CD14-positive monocyte (primary cell): ENCODE results near the gene XPNPEP3. TPM values are rescaled to one million over a fixed set of nuclear protein-coding genes. Genes with fewer than 3 reads are reported as not detected.

Experiments
- DNase-seq, 3 donors: peaks; one replicate each; pipeline ENCODE4 v3.0.0-alpha.2; 2011 to 2022
- H2AFZ ChIP-seq: 2 replicates; pipeline ENCODE4 v1.6.0; 2012; ENCODE audit warnings: mild to moderate bottlenecking, low read depth, low read length, inconsistent platforms; ENCODE audit not compliant: insufficient read depth, poor library complexity, severe bottlenecking
- H3K27ac ChIP-seq, 2 donors: 1 replicate in 1 of 2; 2 replicates in 1 of 2; pipeline ENCODE4 v1.5.1; 2012 to 2013; ENCODE audit warnings: low read length in 2 of 2, control low read depth in 1 of 2, inconsistent platforms in 1 of 2, low read depth in 1 of 2, mild to moderate bottlenecking in 1 of 2
- H3K27me3 ChIP-seq, 2 donors: one replicate each; pipeline versions ENCODE4 v1.6.0 to v1.6.1; 2011 to 2013; ENCODE audit warnings: low read length in 2 of 2; ENCODE audit not compliant: control insufficient read depth in 2 of 2, insufficient read depth in 2 of 2
- H3K36me3 ChIP-seq, 2 donors: replicated peaks in 1 of 2; 1 replicate in 1 of 2; 2 replicates in 1 of 2; pipeline versions ENCODE4 v1.5.1 to v1.6.1; 2012 to 2013; ENCODE audit warnings: low read length in 2 of 2, control low read depth in 1 of 2, inconsistent platforms in 1 of 2, mild to moderate bottlenecking in 1 of 2; ENCODE audit not compliant: insufficient read depth in 2 of 2, control insufficient read depth in 1 of 2
- H3K4me1 ChIP-seq, 2 donors: 1 replicate in 1 of 2; 2 replicates in 1 of 2; pipeline versions ENCODE4 v1.5.1 to v1.6.1; 2012 to 2013; ENCODE audit warnings: low read length in 2 of 2, control low read depth in 1 of 2, inconsistent platforms in 1 of 2, mild to moderate bottlenecking in 1 of 2, moderate library complexity in 1 of 2; ENCODE audit not compliant: insufficient read depth in 2 of 2, control insufficient read depth in 1 of 2
- H3K4me2 ChIP-seq: replicated peaks from 2 replicates; pipeline ENCODE3; 2012; ENCODE audit warnings: low read length, moderate library complexity, mild to moderate bottlenecking; ENCODE audit not compliant: poor library complexity, severe bottlenecking; ENCODE audit errors: extremely low read depth
- H3K4me3 ChIP-seq, 3 experiments: fragments of 200-600 bp in 1 of 3; sonication (generic) in 1 of 3; replicated peaks in 1 of 3; 1 replicate in 2 of 3; 2 replicates in 1 of 3; pipeline ENCODE4 v1.5.1; 2011 to 2013; ENCODE audit warnings: low read length in 3 of 3, mild to moderate bottlenecking in 3 of 3, control low read depth in 2 of 3, low read depth in 2 of 3, inconsistent platforms in 1 of 3, moderate library complexity in 1 of 3
- H3K79me2 ChIP-seq: 2 replicates; pipeline ENCODE4 v1.6.0; 2012; ENCODE audit warnings: mild to moderate bottlenecking, control low read depth, inconsistent platforms, low read length, moderate library complexity; ENCODE audit not compliant: insufficient read depth
- H3K9ac ChIP-seq: 2 replicates; pipeline ENCODE4 v1.6.0; 2017; ENCODE audit warnings: low read length, mild to moderate bottlenecking; ENCODE audit not compliant: insufficient read depth, poor library complexity, severe bottlenecking
- H3K9me3 ChIP-seq, 2 donors: replicated peaks in 1 of 2; 1 replicate in 1 of 2; 2 replicates in 1 of 2; pipeline versions ENCODE4 v1.5.1 to v1.6.1; 2012 to 2013; ENCODE audit warnings: low read length in 2 of 2, control low read depth in 1 of 2; ENCODE audit not compliant: control insufficient read depth in 1 of 2, insufficient read depth in 1 of 2
- H4K20me1 ChIP-seq: 2 replicates; pipeline ENCODE4 v1.6.0; 2012; ENCODE audit warnings: mild to moderate bottlenecking, low read length, control low read depth, moderate library complexity; ENCODE audit not compliant: insufficient read depth
- H3K27ac Mint-ChIP-seq, 7 donors: one replicate each; pipeline ENCODE4 v1.8.0; 2020; ENCODE audit warnings: mild to moderate bottlenecking in 7 of 7, mixed read lengths in 7 of 7, moderate library complexity in 6 of 7, inconsistent platforms in 2 of 7
- H3K27me3 Mint-ChIP-seq, 3 donors: one replicate each; pipeline ENCODE4 v1.8.0; 2021 to 2022; ENCODE audit warnings: low read depth in 3 of 3, mild to moderate bottlenecking in 3 of 3, mixed read lengths in 3 of 3, moderate library complexity in 3 of 3, inconsistent platforms in 1 of 3
- H3K36me3 Mint-ChIP-seq, 2 donors: one replicate each; pipeline ENCODE4 v1.8.0; 2020; ENCODE audit warnings: mixed read lengths in 2 of 2, inconsistent platforms in 1 of 2, mild to moderate bottlenecking in 1 of 2
- H3K4me1 Mint-ChIP-seq: one replicate; pipeline ENCODE4 v1.8.0; 2020; ENCODE audit warnings: mild to moderate bottlenecking, mixed read lengths
- H3K4me3 Mint-ChIP-seq, 2 donors: one replicate each; pipeline ENCODE4 v1.8.0; 2020; ENCODE audit warnings: mild to moderate bottlenecking in 2 of 2, mixed read lengths in 2 of 2, moderate library complexity in 1 of 2
- H3K9me3 Mint-ChIP-seq, 7 donors: one replicate each; pipeline ENCODE4 v1.8.0; 2020 to 2022; ENCODE audit warnings: mixed read lengths in 7 of 7, mild to moderate bottlenecking in 6 of 7, moderate library complexity in 6 of 7, inconsistent platforms in 2 of 7
- CTCF ChIP-seq: fragments of 200-600 bp; IDR thresholded peaks from one replicate; pipeline ENCODE4 v1.8.0; 2022; ENCODE audit warnings: antibody characterized with exemption, mild to moderate bottlenecking
- WGBS: methylation state at CpG from one replicate; pipeline ENCODE4 v1.1.5; 2013; ENCODE audit warnings: missing lambda C conversion rate; ENCODE audit not compliant: insufficient coverage; 5-methylcytosine and 5-hydroxymethylcytosine counted together
- intact Hi-C, 2 donors: fragments of 100-400 bp; cut with micrococcal nuclease; formaldehyde crosslinking; loops; one replicate each; pipeline versions ENCODE4 v1.15.0 to v1.15.1; 2023
- polyA minus RNA-seq: library from RNA; depleted of rRNA, polyadenylated mRNA; stranded (reverse); fragments of >200 nt; gene quantifications from 2 replicates; pipeline ENCODE4 v1.2.3, GENCODE V29; 2012
- polyA plus RNA-seq, 3 donors: library from polyadenylated mRNA; depleted of rRNA in 1 of 3; unstranded in 2 of 3; stranded (reverse) in 1 of 3; fragments of 300-500 nt in 2 of 3; fragments of >200 nt in 1 of 3; fragmentation: Illumina TruSeq in 2 of 3; gene quantifications; 1 replicate in 2 of 3; 2 replicates in 1 of 3; pipeline ENCODE4 v1.2.3, GENCODE V29; 2012 to 2021
- total RNA-seq, 12 experiments: library from RNA in 1 of 12; stranded (reverse) in 1 of 12; fragments of 120-200 nt in 1 of 12; gene quantifications; one replicate each; pipeline ENCODE4 v1.2.4 and lab custom pipeline; 2013 to 2026; ENCODE audit warnings: mixed read lengths in 6 of 12, inconsistent platforms in 1 of 12

Gene XPNPEP3
- 6.4 TPM for total RNA-seq (2013)
- polyA plus RNA-seq (1 to 10 TPM; 3.6 to 9.4 (median 7.3) TPM), polyA minus RNA-seq (4.2 and 12.5 TPM in 2 replicates), total RNA-seq (lab: John Stamatoyannopoulos, UW) (2.3 to 17.3 (median 7.2) reads per million in 11 experiments)

GRCh38 chr22:40856513-40857308 is at the start of gene XPNPEP3, which contains the start of gene ST13:
Gene XPNPEP3 (plus strand): TSS chr22:40857148. CDS start chr22:40857182, 34 bp downstream.
Gene ST13 (minus strand): TSS chr22:40856639. CDS start chr22:40856540, 99 bp downstream.
- peak; percentile 92 to 96 (median 94) for DNase-seq
- H3K4me1 ChIP-seq, result peaks cover 18 to 28% of the 10 kb centered on the region in 2 donors
- Mint-ChIP-seq H3K9me3 (no peaks in the 10 kb centered on the region), H3K36me3 (peaks cover 3 to 11% of the 10 kb centered on the region in 2 donors), H3K27ac (peak within 1 kb of the TSS; percentile 100), H3K27me3 (no peaks in the 10 kb centered on the region), H3K4me1 (peaks cover 22% of the 10 kb centered on the region), H3K4me3 (peak within 1 kb of the TSS; percentile 97 to 99)
- H3K4me3 ChIP-seq, result peak within 1 kb of the TSS; percentile 87 to 98 (median 89)
- intact Hi-C loops, result loop anchor here (5.0 kb wide), 2 partner anchors 39 to 431 kb away; partner anchors contain the start of genes SLC25A17 (in 2 of the 2) and RANGAP1 (in 1 of the 2)
- no peaks in the 10 kb centered on the region for H3K27me3 ChIP-seq
- peaks cover 79% of the 10 kb centered on the region for H3K79me2 ChIP-seq
- under 1% methylated on average over 63 of the region's 63 CpGs for WGBS
- H3K36me3 ChIP-seq, result peaks cover 4 to 9% of the 10 kb centered on the region in 2 donors
- peak within 1 kb of the TSS; percentile 95 for H2AFZ ChIP-seq
- H3K9me3 ChIP-seq, result no peaks in the 10 kb centered on the region
- H3K9ac ChIP-seq, result peak within 1 kb of the TSS; percentile 94
- H3K4me2 ChIP-seq, result peak within 1 kb of the TSS; percentile 99
- no peak for TF ChIP-seq CTCF
- peak within 1 kb of the TSS; percentile 95 to 97 for H3K27ac ChIP-seq
- H4K20me1 ChIP-seq, result peaks cover 6% of the 10 kb centered on the region

- no peaks in the 10 kb centered on the region for H3K27me3 ChIP-seq
- no peak overlapping the region for H3K27ac Mint-ChIP-seq
- H3K27me3 Mint-ChIP-seq, result peaks cover 0 to 2% (median 2%) of the 10 kb centered on the region in 3 donors
- no peaks in the 10 kb centered on the region for H4K20me1 ChIP-seq
- peaks cover 5 to 11% of the 10 kb centered on the region in 2 donors for H3K36me3 Mint-ChIP-seq
- no peak for DNase-seq
- peaks cover 0 to 3% (median 0%) of the 10 kb centered on the region in 7 donors for H3K9me3 Mint-ChIP-seq
- no peak overlapping the region for H3K4me3 ChIP-seq
- intact Hi-C loops, result no loop called here
- H3K27ac ChIP-seq, result no peak overlapping the region
- no peaks in the 10 kb centered on the region for H3K9me3 ChIP-seq
- H3K79me2 ChIP-seq, result peaks cover 15% of the 10 kb centered on the region
- WGBS, result 83% methylated on average over 1 of the region's 6 CpGs
- H3K4me1 ChIP-seq, result no peaks in the 10 kb centered on the region
- H3K36me3 ChIP-seq, result no peaks in the 10 kb centered on the region
- TF ChIP-seq CTCF, result no peak
- no peak overlapping the region for H3K4me2 ChIP-seq
- H2AFZ ChIP-seq, result no peak overlapping the region
- H3K9ac ChIP-seq, result no peak overlapping the region
- H3K4me1 Mint-ChIP-seq, result no peaks in the 10 kb centered on the region
- no peak overlapping the region for H3K4me3 Mint-ChIP-seq
Measured at GRCh38 chr22:40808018-40808841, 48.7 kb upstream of the XPNPEP3 start.
